Caco-2 (cell line): ENCODE measurements around the gene MUL1. TPM values are rescaled to one million over a fixed set of nuclear protein-coding genes. Genes with fewer than 3 reads are reported as not detected.

Experiments used
- BruUV-seq: library from RNA; stranded (reverse); fragments of 400-500 nt; replicated peaks from 2 replicates; lab custom pipeline; 2021; lab: Mats Ljungman, UMichigan
- CTCF ChIA-PET: fragments of 300-600 bp; sonication (Branson Sonifier 250); formaldehyde crosslinking; loops from one replicate; lab custom pipeline; 2022; ENCODE audit warnings: antibody characterized with exemption; lab: Charles Lee
- POLR2A ChIA-PET: fragments of 300-600 bp; sonication (Branson Sonifier 250); formaldehyde crosslinking; loops from one replicate; lab custom pipeline; 2022; ENCODE audit warnings: antibody characterized with exemption; lab: Charles Lee
- DNase-seq, 2 experiments: peaks; one replicate each; pipeline versions ENCODE4 v3.0.0 to v3.0.0-alpha.2; 2020 to 2022
- H3K27me3 ChIP-seq: replicated peaks from 2 replicates; pipeline ENCODE4 v1.6.0; 2011; ENCODE audit warnings: low read length; ENCODE audit not compliant: control insufficient read depth, insufficient read depth
- H3K36me3 ChIP-seq: 2 replicates; pipeline ENCODE4 v1.5.1; 2011; ENCODE audit warnings: low read length; ENCODE audit not compliant: control insufficient read depth, insufficient read depth
- H3K4me1 ChIP-seq: fragments of 250-450 bp; sonication (Bioruptor Pico); 2 replicates; pipeline ENCODE4 v1.5.1; 2020; ENCODE audit warnings: mild to moderate bottlenecking
- H3K4me3 ChIP-seq: 2 replicates; pipeline ENCODE4 v1.5.1; 2011; ENCODE audit warnings: low read depth, mild to moderate bottlenecking, control low read depth, low read length
- H3K9me3 ChIP-seq: fragments of 250-450 bp; sonication (Bioruptor Pico); 2 replicates; pipeline ENCODE4 v1.5.1; 2020; ENCODE audit warnings: mild to moderate bottlenecking, moderate library complexity
- H3K27ac Mint-ChIP-seq: one replicate; pipeline ENCODE4 v1.8.0; 2022; ENCODE audit warnings: mixed read lengths; ENCODE audit not compliant: unreplicated experiment
- H3K27me3 Mint-ChIP-seq: one replicate; pipeline ENCODE4 v1.8.0; 2022; ENCODE audit warnings: mixed read lengths; ENCODE audit not compliant: insufficient read depth, unreplicated experiment
- H3K36me3 Mint-ChIP-seq: one replicate; pipeline ENCODE4 v1.8.0; 2022; ENCODE audit warnings: mild to moderate bottlenecking, mixed read lengths; ENCODE audit not compliant: insufficient read depth, unreplicated experiment
- H3K4me1 Mint-ChIP-seq: one replicate; pipeline ENCODE4 v1.8.0; 2022; ENCODE audit warnings: low read depth, mixed read lengths; ENCODE audit not compliant: unreplicated experiment
- H3K4me3 Mint-ChIP-seq: one replicate; pipeline ENCODE4 v1.8.0; 2022; ENCODE audit warnings: mild to moderate bottlenecking, moderate library complexity, mixed read lengths; ENCODE audit not compliant: unreplicated experiment
- H3K9me3 Mint-ChIP-seq: one replicate; pipeline ENCODE4 v1.8.0; 2022; ENCODE audit warnings: mixed read lengths; ENCODE audit not compliant: unreplicated experiment
- CTCF ChIP-seq, 2 experiments: fragments of 200-600 bp in 1 of 2; IDR thresholded peaks; 1 replicate in 1 of 2; 2 replicates in 1 of 2; pipeline versions ENCODE4 v1.5.1 to v1.8.0; 2011 to 2022; ENCODE audit warnings: antibody characterized with exemption in 1 of 2, control low read depth in 1 of 2, inconsistent platforms in 1 of 2, low read depth in 1 of 2, low read length in 1 of 2, mild to moderate bottlenecking in 1 of 2, moderate library complexity in 1 of 2; ENCODE audit not compliant: insufficient read depth in 1 of 2, severe bottlenecking in 1 of 2, unreplicated experiment in 1 of 2
- intact Hi-C: fragments of 100-400 bp; cut with micrococcal nuclease; formaldehyde crosslinking; loops from one replicate; pipeline ENCODE4 v1.10.0; 2022; ENCODE audit not compliant: unreplicated experiment
- total RNA-seq: library from RNA; stranded (reverse); gene quantifications from 2 replicates; pipeline ENCODE4 v1.2.3, GENCODE V29; 2022

MUL1 gene
- total RNA-seq, 1 experiment from 2014 or later, result 18.3 TPM

GRCh38 chr1:20496241-20496661 is 11.7 kb downstream of the MUL1 start:
- no TSS peak for BruUV-seq
- H3K4me3 Mint-ChIP-seq, result no peak overlapping the region
- H3K27ac Mint-ChIP-seq, result peak overlapping the region; percentile 55
- no peak for DNase-seq
- H3K36me3 ChIP-seq, result no peaks in the 10 kb centered on the region
- H3K4me3 ChIP-seq, result no peak overlapping the region
- H3K9me3 Mint-ChIP-seq, result no peaks in the 10 kb centered on the region
- H3K36me3 Mint-ChIP-seq, result peaks cover 10% of the 10 kb centered on the region
- intact Hi-C loops, result no loop called here
- H3K4me1 ChIP-seq, result no peaks in the 10 kb centered on the region
- ChIA-PET POLR2A (no interaction called here), CTCF (interaction anchor here (0.6 kb wide), 1 partner anchor 149 kb away, joined by 5 read pairs; no protein-coding TSS in a partner anchor)
- no peaks in the 10 kb centered on the region for H3K9me3 ChIP-seq
- H3K27me3 ChIP-seq, result no peaks in the 10 kb centered on the region
- TF ChIP-seq CTCF (IDR thresholded peaks at IDR 0.05; ENCODE audit: insufficient read depth in 1 of 2, low read depth in 1 of 2, low read length in 1 of 2, severe bottlenecking in 1 of 2, unreplicated experiment in 1 of 2), result no peak
- H3K27me3 Mint-ChIP-seq, result no peaks in the 10 kb centered on the region
- H3K4me1 Mint-ChIP-seq, result peaks cover 6% of the 10 kb centered on the region

GRCh38 chr1:20495661-20496060 is 12.3 kb downstream of the MUL1 start:
- Mint-ChIP-seq H3K4me3 (no peak overlapping the region), H3K27ac (peak overlapping the region; percentile 55)
- POLR2A ChIA-PET, result no interaction called here

GRCh38 chr1:20494609-20495311 is 13.2 kb downstream of the MUL1 start:
- Mint-ChIP-seq H3K4me1 (peaks cover 6% of the 10 kb centered on the region), H3K27ac (no peak overlapping the region), H3K36me3 (peaks cover under 1% of the 10 kb centered on the region), H3K4me3 (no peak overlapping the region), H3K27me3 (no peaks in the 10 kb centered on the region), H3K9me3 (no peaks in the 10 kb centered on the region)
- H3K27me3 ChIP-seq, result no peaks in the 10 kb centered on the region
- H3K9me3 ChIP-seq, result no peaks in the 10 kb centered on the region
- H3K36me3 ChIP-seq, result no peaks in the 10 kb centered on the region
- no peaks in the 10 kb centered on the region for H3K4me1 ChIP-seq
- no TSS peak for BruUV-seq
- DNase-seq, result no peak
- TF ChIP-seq CTCF (IDR thresholded peaks at IDR 0.05; ENCODE audit: insufficient read depth in 1 of 2, low read depth in 1 of 2, low read length in 1 of 2, severe bottlenecking in 1 of 2, unreplicated experiment in 1 of 2), result no peak
- ChIA-PET CTCF (interaction anchor here (0.5 to 2.2 kb wide), 4 partner anchors 25 to 348 kb away, joined by 3 to 9 read pairs (median 4); no protein-coding TSS in a partner anchor), POLR2A (no interaction called here)
- H3K4me3 ChIP-seq, result no peak overlapping the region
- intact Hi-C loops, result loop anchor here (2.0 kb wide), 1 partner anchor 282 kb away; no protein-coding TSS in a partner anchor

More at GRCh38 chr1:20495661-20496060, 12.3 kb downstream of the MUL1 start:
- no peaks in the 10 kb centered on the region for H3K27me3 Mint-ChIP-seq
- H3K9me3 ChIP-seq, result no peaks in the 10 kb centered on the region
- DNase-seq, result no peak
- H3K36me3 ChIP-seq, result no peaks in the 10 kb centered on the region
- CTCF ChIA-PET, result interaction anchor here (0.5 to 2.2 kb wide), 3 partner anchors 61 to 287 kb away, joined by 3 to 9 read pairs (median 5); no protein-coding TSS in a partner anchor
- H3K4me3 ChIP-seq, result no peak overlapping the region
- intact Hi-C loops, result loop anchor here (2.0 kb wide), 1 partner anchor 283 kb away; no protein-coding TSS in a partner anchor
- peaks cover 7% of the 10 kb centered on the region for H3K36me3 Mint-ChIP-seq
- no TSS peak for BruUV-seq
- no peaks in the 10 kb centered on the region for H3K9me3 Mint-ChIP-seq
- H3K27me3 ChIP-seq, result no peaks in the 10 kb centered on the region
- H3K4me1 Mint-ChIP-seq, result peaks cover 6% of the 10 kb centered on the region
- H3K4me1 ChIP-seq, result no peaks in the 10 kb centered on the region
- TF ChIP-seq CTCF (IDR thresholded peaks at IDR 0.05; ENCODE audit: insufficient read depth in 1 of 2, low read depth in 1 of 2, low read length in 1 of 2, severe bottlenecking in 1 of 2, unreplicated experiment in 1 of 2), result no peak
